Heart right ventricle (tissue), 16 donors: Measurements from ENCODE around the gene TENM4. TPM values are rescaled to one million over a fixed set of nuclear protein-coding genes. Genes with fewer than 3 reads are reported as not detected.

Experiments used
- ATAC-seq, 8 donors: fragments of 200-7000 bp; cut with Tn5 transposase; one replicate each; pipeline ENCODE4 v1.9.1; 2020; ENCODE audit warnings: mild to moderate bottlenecking in 8 of 8, moderate library complexity in 8 of 8, moderate number of reproducible peaks in 1 of 8
- DNase-seq, 2 donors: peaks; one replicate each; pipeline ENCODE4 v3.0.0-alpha.2; 2020
- H3K27ac ChIP-seq, 10 donors: fragments of 200-600 bp; sonication (generic) in 2 of 10; one replicate each; pipeline versions ENCODE4 v1.5.0 to v1.8.0; 2020 to 2022; ENCODE audit warnings: mild to moderate bottlenecking in 3 of 10
- H3K27me3 ChIP-seq, 7 donors: fragments of 200-600 bp; one replicate each; pipeline ENCODE4 v1.8.0; 2021 to 2022; ENCODE audit warnings: mild to moderate bottlenecking in 2 of 7
- H3K36me3 ChIP-seq, 9 donors: fragments of 200-600 bp; sonication (generic) in 1 of 9; one replicate each; pipeline versions ENCODE4 v1.5.0 to v1.8.0; 2020 to 2022; ENCODE audit warnings: mild to moderate bottlenecking in 2 of 9
- H3K4me1 ChIP-seq, 9 donors: fragments of 200-600 bp; sonication (generic) in 1 of 9; one replicate each; pipeline versions ENCODE4 v1.5.0 to v1.8.0; 2020 to 2022; ENCODE audit warnings: mild to moderate bottlenecking in 4 of 9
- H3K4me3 ChIP-seq, 10 donors: fragments of 200-600 bp; sonication (generic) in 2 of 10; one replicate each; pipeline versions ENCODE4 v1.5.0 to v1.8.0; 2020 to 2022; ENCODE audit warnings: mild to moderate bottlenecking in 7 of 10, moderate library complexity in 2 of 10
- H3K9me3 ChIP-seq, 11 donors: fragments of 200-600 bp in 10 of 11; sonication (generic) in 2 of 11; one replicate each; pipeline versions ENCODE4 v1.5.0 to v1.8.0; 2013 to 2022; ENCODE audit warnings: mild to moderate bottlenecking in 2 of 11, control low read depth in 1 of 11, moderate library complexity in 1 of 11
- CTCF ChIP-seq, 9 donors: fragments of 200-600 bp; sonication (generic) in 2 of 9; IDR thresholded peaks; one replicate each; pipeline versions ENCODE4 v1.5.0 to v1.8.0; 2021 to 2022; ENCODE audit warnings: antibody characterized with exemption in 9 of 9, mild to moderate bottlenecking in 5 of 9, moderate library complexity in 1 of 9
- WGBS, 2 donors: extraction: QIAGEN DNeasy Blood & Tissue Kit; methylation state at CpG; one replicate each; pipeline ENCODE4 v1.1.7; 2013; ENCODE audit warnings: inconsistent platforms in 1 of 2; 5-methylcytosine and 5-hydroxymethylcytosine counted together
- intact Hi-C, 10 donors: fragments of 100-400 bp; cut with DNase I; formaldehyde crosslinking; loops; one replicate each; pipeline versions ENCODE4 v1.11.1 to v1.14.2; 2022
- polyA plus RNA-seq, 2 donors: library from polyadenylated mRNA; stranded (reverse); fragments of 200-250 nt; gene quantifications; one replicate each; pipeline ENCODE4 v1.2.3, GENCODE V29; 2013
- total RNA-seq, 10 donors: library from RNA; stranded (reverse); fragmentation: NEBNext Ultra II Directional in 3 of 10; extraction: Animal tissue kit (Norgen Biotek cat#: 25700) in 3 of 10; gene quantifications; one replicate each; pipeline versions ENCODE4 v1.2.1 to v1.2.4, GENCODE V29; 2021 to 2023
- donor health status: Arrhythmogenic right ventricular cardiomyopathy.
- donor health status: ischemic (EF 13 %, LVEDD 7.1; RV severe dilation, severe dysfunction).
- donor health status: healthy with polysubstance abuse.
- donor health status: DM: no; HTN: yes; CAD: no.
- donor health status: DM: no; HTN: no; CAD: no.
- donor health status: ischemic (EF 25% LVEDD 6.9; RV normal size, moderate dysfunction).
- donor health status: ischemic (EF 25% LVEDD 5.7; RV mildly dilated, moderate dysfunction).
- donor health status: healthy.
- donor health status: DM: yes; HTN: yes; CAD: no.
- donor health status: Ischemic cardiomyopathy.
- donor health status: ischemic (EF 35%, LVEDD 5.7; RV mildly dilated, moderate dysfunction).
- donor health status: nonischemic (EF 11% LVEDD 7.7; RV severe dilation, severe dysfunction).
- donor health status: DM: yes; HTN: yes; CAD: no.
- donor health status: PGD.
- donor health status: ischemic (EF 29% LVEDD 5.4; RV normal size, mild dysfunction).
- donor health status: nonischemic (EF 23%, LVEDD 6.1; RV moderate dilation, normal function).

The TENM4 gene
- total and polyA plus RNA-seq, 12 donors: 0.10 to 3.6 (median 0.91) TPM

- no peak for TF ChIP-seq CTCF (IDR thresholded peaks at IDR 0.05)
Observed at GRCh38 chr11:79296141-79296540, 144.7 kb downstream of the TENM4 start.

GRCh38 chr11:79294845-79295731, 145.7 kb downstream of the TENM4 start:
- Histone ChIP-seq H3K27ac (no peak overlapping the region), H3K27me3 (peaks cover 0 to 4% (median 0%) of the 10 kb centered on the region in 7 donors), H3K4me3 (no peak overlapping the region), H3K36me3 (no peaks in the 10 kb centered on the region), H3K4me1 (no peaks in the 10 kb centered on the region), H3K9me3 (no peaks in the 10 kb centered on the region)
- intact Hi-C loops: no loop called here
- WGBS, 2 donors: 77 to 83% methylated on average over 8 of the region's 8 CpGs
- no peak for TF ChIP-seq CTCF (IDR thresholded peaks at IDR 0.05)
- DNase-seq: no peak
- ATAC-seq: no peak

More at GRCh38 chr11:79296141-79296540, 144.7 kb downstream of the TENM4 start:
- peaks cover 0 to 4% (median 0%) of the 10 kb centered on the region in 7 donors for H3K27me3 ChIP-seq
- 53 to 66% methylated on average over 3 of the region's 3 CpGs for WGBS, 2 donors
- intact Hi-C loops: no loop called here
- H3K36me3 ChIP-seq: no peaks in the 10 kb centered on the region
- H3K27ac ChIP-seq: no peak overlapping the region
- no peaks in the 10 kb centered on the region for H3K9me3 ChIP-seq
- no peak for ATAC-seq
- no peaks in the 10 kb centered on the region for H3K4me1 ChIP-seq
- no peak for DNase-seq
- no peak overlapping the region for H3K4me3 ChIP-seq

GRCh38 chr11:79291948-79292347, 148.9 kb downstream of the TENM4 start:
- no peak for ATAC-seq

GRCh38 chr11:79290761-79291160, 150.1 kb downstream of the TENM4 start:
- Histone ChIP-seq H3K4me1 (no peaks in the 10 kb centered on the region), H3K27ac (no peak overlapping the region), H3K36me3 (no peaks in the 10 kb centered on the region), H3K4me3 (no peak overlapping the region), H3K9me3 (no peaks in the 10 kb centered on the region), H3K27me3 (peaks cover 0 to 4% (median 0%) of the 10 kb centered on the region in 7 donors)
- ATAC-seq (no peak), DNase-seq (no peak)
- intact Hi-C loops: no loop called here
- TF ChIP-seq CTCF (IDR thresholded peaks at IDR 0.05): no peak

More at GRCh38 chr11:79291948-79292347, 148.9 kb downstream of the TENM4 start:
- no peak overlapping the region for H3K4me3 ChIP-seq
- DNase-seq: no peak
- H3K9me3 ChIP-seq: no peaks in the 10 kb centered on the region
- no peak for TF ChIP-seq CTCF (IDR thresholded peaks at IDR 0.05)
- H3K27ac ChIP-seq: no peak overlapping the region
- WGBS, 2 donors: 65 to 69% methylated on average over 4 of the region's 4 CpGs
- no peaks in the 10 kb centered on the region for H3K4me1 ChIP-seq
- no peaks in the 10 kb centered on the region for H3K36me3 ChIP-seq
- peaks cover 0 to 4% (median 0%) of the 10 kb centered on the region in 7 donors for H3K27me3 ChIP-seq
- intact Hi-C loops: no loop called here
